ENCODE measurements around the gene RADIL. TPM values are rescaled to one million over a fixed set of nuclear protein-coding genes. Genes with fewer than 3 reads are reported as not detected.

The RADIL gene
- total and polyA plus RNA-seq, 2 of the 13 experiments (the other 11 are each of a cell fraction or from before 2014, with no cell fraction given), result 0.05 to 0.09 TPM

DNA sequence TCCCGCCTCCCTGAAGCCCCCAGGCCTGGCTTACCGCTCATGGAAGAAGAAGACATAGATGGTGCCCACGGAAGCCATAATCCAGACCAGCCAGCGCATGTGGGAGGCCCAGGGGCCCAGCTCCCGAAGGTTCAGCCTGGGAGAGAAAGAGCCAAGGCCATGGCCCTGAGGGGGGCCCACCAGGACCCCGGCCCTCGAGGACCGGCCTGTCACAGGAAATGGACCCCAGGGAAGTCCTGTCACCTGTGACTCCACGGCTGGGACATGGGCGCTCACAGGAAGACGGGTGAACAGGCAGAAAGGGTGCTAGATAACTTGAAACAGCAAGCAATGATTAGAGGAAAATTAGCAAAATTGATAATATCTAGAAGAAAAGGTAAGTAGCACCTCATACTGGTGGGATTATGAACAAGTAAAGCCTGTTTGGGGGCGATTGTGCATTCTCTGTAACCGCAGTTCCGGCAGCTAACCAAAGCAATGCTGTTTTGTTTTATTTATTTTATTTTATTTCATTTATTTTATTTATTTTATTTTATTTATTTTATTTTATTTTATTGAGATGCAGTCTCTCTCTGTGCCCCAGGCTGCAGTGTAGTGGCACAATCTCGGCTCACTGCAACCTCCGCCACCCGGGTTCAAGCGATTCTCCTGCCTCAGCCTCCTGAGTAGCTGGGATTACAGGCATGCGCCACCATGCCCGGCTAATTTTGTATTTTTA is 27.8 kb upstream of the RADIL start (continued):
- TF ChIP-seq, protein P1, sequence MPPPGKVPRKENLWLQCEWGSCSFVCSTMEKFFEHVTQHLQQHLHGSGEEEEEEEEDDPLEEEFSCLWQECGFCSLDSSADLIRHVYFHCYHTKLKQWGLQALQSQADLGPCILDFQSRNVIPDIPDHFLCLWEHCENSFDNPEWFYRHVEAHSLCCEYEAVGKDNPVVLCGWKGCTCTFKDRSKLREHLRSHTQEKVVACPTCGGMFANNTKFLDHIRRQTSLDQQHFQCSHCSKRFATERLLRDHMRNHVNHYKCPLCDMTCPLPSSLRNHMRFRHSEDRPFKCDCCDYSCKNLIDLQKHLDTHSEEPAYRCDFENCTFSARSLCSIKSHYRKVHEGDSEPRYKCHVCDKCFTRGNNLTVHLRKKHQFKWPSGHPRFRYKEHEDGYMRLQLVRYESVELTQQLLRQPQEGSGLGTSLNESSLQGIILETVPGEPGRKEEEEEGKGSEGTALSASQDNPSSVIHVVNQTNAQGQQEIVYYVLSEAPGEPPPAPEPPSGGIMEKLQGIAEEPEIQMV (CRISPR knock-in tag; IDR thresholded peaks at IDR 0.05; ENCODE audit: low read depth), result no peak
- TF ChIP-seq, protein P2, sequence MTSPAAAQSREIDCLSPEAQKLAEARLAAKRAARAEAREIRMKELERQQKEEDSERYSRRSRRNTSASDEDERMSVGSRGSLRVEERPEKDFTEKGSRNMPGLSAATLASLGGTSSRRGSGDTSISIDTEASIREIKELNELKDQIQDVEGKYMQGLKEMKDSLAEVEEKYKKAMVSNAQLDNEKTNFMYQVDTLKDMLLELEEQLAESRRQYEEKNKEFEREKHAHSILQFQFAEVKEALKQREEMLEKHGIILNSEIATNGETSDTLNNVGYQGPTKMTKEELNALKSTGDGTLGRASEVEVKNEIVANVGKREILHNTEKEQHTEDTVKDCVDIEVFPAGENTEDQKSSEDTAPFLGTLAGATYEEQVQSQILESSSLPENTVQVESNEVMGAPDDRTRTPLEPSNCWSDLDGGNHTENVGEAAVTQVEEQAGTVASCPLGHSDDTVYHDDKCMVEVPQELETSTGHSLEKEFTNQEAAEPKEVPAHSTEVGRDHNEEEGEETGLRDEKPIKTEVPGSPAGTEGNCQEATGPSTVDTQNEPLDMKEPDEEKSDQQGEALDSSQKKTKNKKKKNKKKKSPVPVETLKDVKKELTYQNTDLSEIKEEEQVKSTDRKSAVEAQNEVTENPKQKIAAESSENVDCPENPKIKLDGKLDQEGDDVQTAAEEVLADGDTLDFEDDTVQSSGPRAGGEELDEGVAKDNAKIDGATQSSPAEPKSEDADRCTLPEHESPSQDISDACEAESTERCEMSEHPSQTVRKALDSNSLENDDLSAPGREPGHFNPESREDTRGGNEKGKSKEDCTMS (CRISPR knock-in tag; conservative IDR thresholded peaks at IDR 0.05), result no peak
- TF ChIP-seq, protein P3, sequence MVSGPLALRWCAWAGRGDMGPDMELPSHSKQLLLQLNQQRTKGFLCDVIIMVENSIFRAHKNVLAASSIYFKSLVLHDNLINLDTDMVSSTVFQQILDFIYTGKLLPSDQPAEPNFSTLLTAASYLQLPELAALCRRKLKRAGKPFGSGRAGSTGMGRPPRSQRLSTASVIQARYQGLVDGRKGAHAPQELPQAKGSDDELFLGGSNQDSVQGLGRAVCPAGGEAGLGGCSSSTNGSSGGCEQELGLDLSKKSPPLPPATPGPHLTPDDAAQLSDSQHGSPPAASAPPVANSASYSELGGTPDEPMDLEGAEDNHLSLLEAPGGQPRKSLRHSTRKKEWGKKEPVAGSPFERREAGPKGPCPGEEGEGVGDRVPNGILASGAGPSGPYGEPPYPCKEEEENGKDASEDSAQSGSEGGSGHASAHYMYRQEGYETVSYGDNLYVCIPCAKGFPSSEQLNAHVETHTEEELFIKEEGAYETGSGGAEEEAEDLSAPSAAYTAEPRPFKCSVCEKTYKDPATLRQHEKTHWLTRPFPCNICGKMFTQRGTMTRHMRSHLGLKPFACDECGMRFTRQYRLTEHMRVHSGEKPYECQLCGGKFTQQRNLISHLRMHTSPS (CRISPR knock-in tag; IDR thresholded peaks at IDR 0.05; ENCODE audit: low read depth), result no peak
- TF ChIP-seq, protein P4, sequence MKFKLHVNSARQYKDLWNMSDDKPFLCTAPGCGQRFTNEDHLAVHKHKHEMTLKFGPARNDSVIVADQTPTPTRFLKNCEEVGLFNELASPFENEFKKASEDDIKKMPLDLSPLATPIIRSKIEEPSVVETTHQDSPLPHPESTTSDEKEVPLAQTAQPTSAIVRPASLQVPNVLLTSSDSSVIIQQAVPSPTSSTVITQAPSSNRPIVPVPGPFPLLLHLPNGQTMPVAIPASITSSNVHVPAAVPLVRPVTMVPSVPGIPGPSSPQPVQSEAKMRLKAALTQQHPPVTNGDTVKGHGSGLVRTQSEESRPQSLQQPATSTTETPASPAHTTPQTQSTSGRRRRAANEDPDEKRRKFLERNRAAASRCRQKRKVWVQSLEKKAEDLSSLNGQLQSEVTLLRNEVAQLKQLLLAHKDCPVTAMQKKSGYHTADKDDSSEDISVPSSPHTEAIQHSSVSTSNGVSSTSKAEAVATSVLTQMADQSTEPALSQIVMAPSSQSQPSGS (CRISPR knock-in tag; IDR thresholded peaks at IDR 0.05), result no peak
- TF ChIP-seq, protein P5, sequence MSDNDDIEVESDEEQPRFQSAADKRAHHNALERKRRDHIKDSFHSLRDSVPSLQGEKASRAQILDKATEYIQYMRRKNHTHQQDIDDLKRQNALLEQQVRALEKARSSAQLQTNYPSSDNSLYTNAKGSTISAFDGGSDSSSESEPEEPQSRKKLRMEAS (IDR thresholded peaks at IDR 0.05), result no peak
